H1 (cell line): ENCODE measurements around the gene STAG1. TPM values are rescaled to one million over a fixed set of nuclear protein-coding genes. Genes with fewer than 3 reads are reported as not detected.

Source experiments
- CTCF ChIA-PET: fragments of 300-600 bp; sonication (Branson Sonifier 250); formaldehyde crosslinking; loops from one replicate; lab custom pipeline; 2021; ENCODE audit not compliant: partially characterized antibody; lab: Charles Lee
- POLR2A ChIA-PET: fragments of 300-600 bp; sonication (Branson Sonifier 250); formaldehyde crosslinking; loops from one replicate; lab custom pipeline; 2021; ENCODE audit warnings: inconsistent platforms; ENCODE audit not compliant: partially characterized antibody; lab: Charles Lee
- DNase-seq, 2 experiments: peaks; one replicate each; pipeline versions ENCODE4 v3.0.0 to v3.0.0-alpha.2; 2010 to 2022; ENCODE audit warnings: low spot score in 2 of 2, low read depth in 1 of 2, mixed read lengths in 1 of 2
- FAIRE-seq: peaks from 2 replicates; lab custom pipeline; 2011; peaks lifted over from hg19 to GRCh38; lab: Jason Lieb, UNC
- H2AFZ ChIP-seq: 2 replicates; pipeline ENCODE4 v1.8.1; 2012; ENCODE audit warnings: low read length, inconsistent platforms
- H2AK5ac ChIP-seq: 2 replicates; pipeline ENCODE4 v1.6.1; 2013; ENCODE audit warnings: low read depth, low read length
- H2BK120ac ChIP-seq: replicated peaks from 2 replicates; pipeline ENCODE3; 2013; ENCODE audit warnings: low read depth, low read length, inconsistent platforms
- H2BK12ac ChIP-seq: 2 replicates; pipeline ENCODE4 v1.6.1; 2013; ENCODE audit warnings: low read depth, low read length
- H2BK15ac ChIP-seq: 2 replicates; pipeline ENCODE4 v1.6.1; 2013; ENCODE audit warnings: low read length
- H2BK20ac ChIP-seq: 2 replicates; pipeline ENCODE4 v1.6.1; 2013; ENCODE audit warnings: low read length
- H2BK5ac ChIP-seq: 2 replicates; pipeline ENCODE4 v1.6.1; 2013; ENCODE audit warnings: low read depth, low read length
- H3K14ac ChIP-seq: 2 replicates; pipeline ENCODE4 v1.6.1; 2013; ENCODE audit warnings: inconsistent platforms; ENCODE audit not compliant: insufficient read length
- H3K18ac ChIP-seq: 2 replicates; pipeline ENCODE4 v1.6.1; 2013; ENCODE audit warnings: low read length; ENCODE audit errors: extremely low read depth
- H3K23ac ChIP-seq: 2 replicates; pipeline ENCODE4 v1.6.1; 2013; ENCODE audit warnings: inconsistent platforms; ENCODE audit not compliant: insufficient read length
- H3K23me2 ChIP-seq: 2 replicates; pipeline ENCODE4 v1.6.1; 2013; ENCODE audit warnings: low read depth, low read length
- H3K27ac ChIP-seq: 2 replicates; pipeline ENCODE4 v1.6.1; 2011; ENCODE audit warnings: low read depth, low read length, inconsistent platforms
- H3K27me3 ChIP-seq, 4 experiments: replicated peaks in 1 of 4; 1 replicate in 1 of 4; 2 replicates in 3 of 4; pipeline versions ENCODE4 v1.6.1 to v1.8.1; 2011 to 2013; ENCODE audit warnings: low read length in 3 of 4, mild to moderate bottlenecking in 3 of 4, inconsistent platforms in 2 of 4, mixed read lengths in 2 of 4, moderate library complexity in 1 of 4; ENCODE audit not compliant: control insufficient read depth in 3 of 4, insufficient read depth in 3 of 4; ENCODE audit errors: extremely low read depth in 1 of 4
- H3K36me3 ChIP-seq, 4 experiments: 2 replicates each; pipeline versions ENCODE4 v1.6.1 to v1.8.1; 2011 to 2013; ENCODE audit warnings: mild to moderate bottlenecking in 4 of 4, low read length in 3 of 4, moderate library complexity in 2 of 4, control low read depth in 1 of 4, inconsistent platforms in 1 of 4; ENCODE audit not compliant: insufficient read depth in 4 of 4, control insufficient read depth in 2 of 4
- H3K4ac ChIP-seq: replicated peaks from 2 replicates; pipeline ENCODE3; 2013; ENCODE audit warnings: low read length, low read depth, mixed read lengths, inconsistent platforms; ENCODE audit not compliant: insufficient read length
- H3K4me1 ChIP-seq, 4 experiments: replicated peaks in 1 of 4; 1 replicate in 1 of 4; 2 replicates in 3 of 4; pipeline versions ENCODE4 v1.6.1 to v1.8.1; 2011 to 2013; ENCODE audit warnings: low read length in 3 of 4, inconsistent platforms in 2 of 4, mixed read lengths in 1 of 4; ENCODE audit not compliant: insufficient read depth in 4 of 4, control insufficient read depth in 3 of 4
- H3K4me2 ChIP-seq, 2 experiments: 2 replicates each; pipeline versions ENCODE4 v1.6.1 to v1.8.1; 2011 to 2013; ENCODE audit warnings: low read depth in 2 of 2, low read length in 2 of 2, control low read depth in 1 of 2, inconsistent platforms in 1 of 2, mild to moderate bottlenecking in 1 of 2; ENCODE audit not compliant: insufficient read depth in 1 of 2
- H3K4me3 ChIP-seq, 4 experiments: fragments of 200-600, 300-600 bp in 1 of 4; sonication (generic), shearing (Covaris generic), sonication (Bioruptor Twin) in 1 of 4; 2 replicates each; pipeline versions ENCODE4 v1.5.1 to v1.8.1; 2011 to 2016; ENCODE audit warnings: low read length in 4 of 4, low read depth in 3 of 4, control low read depth in 2 of 4, inconsistent platforms in 2 of 4, mild to moderate bottlenecking in 2 of 4, mixed read lengths in 1 of 4, moderate library complexity in 1 of 4; ENCODE audit not compliant: insufficient read depth in 2 of 4; ENCODE audit errors: extremely low read depth in 1 of 4
- H3K56ac ChIP-seq: replicated peaks from 2 replicates; pipeline ENCODE3; 2013; ENCODE audit warnings: low read depth, mild to moderate bottlenecking, mixed read lengths, low read length, inconsistent platforms; ENCODE audit not compliant: insufficient read length
- H3K79me1 ChIP-seq: 2 replicates; pipeline ENCODE4 v1.6.1; 2013; ENCODE audit warnings: low read depth, low read length, control low read depth
- H3K79me2 ChIP-seq, 2 experiments: 2 replicates each; pipeline versions ENCODE4 v1.6.1 to v1.8.1; 2012 to 2013; ENCODE audit warnings: low read length in 2 of 2, mild to moderate bottlenecking in 2 of 2, inconsistent platforms in 1 of 2; ENCODE audit not compliant: insufficient read depth in 2 of 2, control insufficient read depth in 1 of 2
- H3K9ac ChIP-seq, 4 experiments: replicated peaks in 1 of 4; 1 replicate in 1 of 4; 2 replicates in 3 of 4; pipeline versions ENCODE4 v1.6.1 to v1.8.1; 2011 to 2013; ENCODE audit warnings: low read depth in 3 of 4, low read length in 3 of 4, control low read depth in 2 of 4, mild to moderate bottlenecking in 2 of 4, moderate library complexity in 2 of 4, inconsistent platforms in 1 of 4; ENCODE audit errors: extremely low read depth in 1 of 4
- H3K9me3 ChIP-seq, 2 experiments: 2 replicates each; pipeline versions ENCODE4 v1.6.1 to v1.8.1; 2012 to 2013; ENCODE audit warnings: mild to moderate bottlenecking in 2 of 2, moderate library complexity in 2 of 2, control low read depth in 1 of 2, inconsistent platforms in 1 of 2, low read depth in 1 of 2, low read length in 1 of 2, mixed read lengths in 1 of 2; ENCODE audit not compliant: insufficient read depth in 2 of 2
- H4K20me1 ChIP-seq, 2 experiments: replicated peaks in 1 of 2; 2 replicates each; pipeline versions ENCODE3 to v1.8.1; 2011 to 2013; ENCODE audit warnings: inconsistent platforms in 2 of 2, low read length in 2 of 2, mild to moderate bottlenecking in 1 of 2; ENCODE audit not compliant: insufficient read depth in 2 of 2, control insufficient read depth in 1 of 2
- H4K5ac ChIP-seq: 2 replicates; pipeline ENCODE4 v1.6.1; 2013; ENCODE audit warnings: low read length, low read depth, mixed read lengths, inconsistent platforms; ENCODE audit not compliant: insufficient read length
- H4K8ac ChIP-seq: 2 replicates; pipeline ENCODE4 v1.8.0; 2013; ENCODE audit warnings: mild to moderate bottlenecking, moderate library complexity, low read length, inconsistent platforms; ENCODE audit not compliant: insufficient read depth; ENCODE audit errors: extremely low read depth
- H4K91ac ChIP-seq: replicated peaks from 2 replicates; pipeline ENCODE3; 2013; ENCODE audit warnings: low read length, mixed read lengths, inconsistent platforms; ENCODE audit not compliant: insufficient read length
- JUN ChIP-seq: IDR thresholded peaks from 2 replicates; pipeline ENCODE4 v1.6.1; 2011; ENCODE audit warnings: low read depth, mild to moderate bottlenecking, improper control_type of control experiment, low read length
- JUND ChIP-seq: IDR thresholded peaks from 2 replicates; pipeline ENCODE4 v1.6.1; 2011; ENCODE audit warnings: mild to moderate bottlenecking, improper control_type of control experiment, low read length
- KDM5A ChIP-seq: fragments of 200-600 bp; IDR thresholded peaks from 2 replicates; pipeline ENCODE4 v1.7.1; 2012; ENCODE audit warnings: mild to moderate bottlenecking, low read length, inconsistent platforms, mixed read lengths
- POLR2AphosphoS5 ChIP-seq: IDR thresholded peaks from 2 replicates; pipeline ENCODE4 v1.6.1; 2011; ENCODE audit warnings: low read depth, low read length
- SP2 ChIP-seq: IDR thresholded peaks from 2 replicates; pipeline ENCODE4 v1.6.1; 2012; ENCODE audit warnings: mild to moderate bottlenecking, low read length, inconsistent platforms
- TBP ChIP-seq: IDR thresholded peaks from 2 replicates; pipeline ENCODE4 v1.6.1; 2011; ENCODE audit warnings: low read depth, low read length, improper control_type of control experiment
- TEAD4 ChIP-seq: IDR thresholded peaks from 2 replicates; pipeline ENCODE4 v1.6.1; 2012; ENCODE audit warnings: low read depth, low read length, inconsistent platforms, mixed read lengths
- WGBS, 2 experiments: shearing (Covaris generic) in 1 of 2; methylation state at CpG; one replicate each; pipeline versions ENCODE4 v1.1.6 to v1.1.7; 2013 to 2015; ENCODE audit warnings: low lambda C conversion rate in 2 of 2, mixed read lengths in 2 of 2, inconsistent platforms in 1 of 2, low coverage in 1 of 2, missing lambda C conversion rate in 1 of 2; ENCODE audit not compliant: insufficient replicate concordance in 2 of 2, insufficient coverage in 1 of 2, insufficient read length in 1 of 2; ENCODE audit errors: extremely low coverage in 1 of 2, missing lambda C conversion rate in 1 of 2; 5-methylcytosine and 5-hydroxymethylcytosine counted together
- polyA plus RNA-seq, 7 experiments: library from polyadenylated mRNA; depleted of rRNA in 3 of 7; stranded (reverse) in 5 of 7; unstranded in 2 of 7; fragments of >200 nt in 5 of 7; fragments of 200-250 nt in 2 of 7; gene quantifications; 1 replicate in 5 of 7; 2 replicates in 1 of 7; 4 replicates in 1 of 7; pipeline versions ENCODE4 v1.2.1 to v1.2.3, GENCODE V29; 2011 to 2013; ENCODE audit warnings: missing spikeins in 2 of 7, mixed read lengths in 2 of 7
- total RNA-seq: library from RNA; stranded (reverse); fragmentation: NEBNext Ultra II Directional; extraction: Animal tissue kit (Norgen Biotek cat#: 25700); gene quantifications from 2 replicates; pipeline ENCODE4 v1.2.1, GENCODE V29; 2021
- TF ChIP-seq, protein P1 (sequence below): IDR thresholded peaks from 2 replicates; pipeline ENCODE4 v1.6.1; 2011; ENCODE audit warnings: low read length, improper control_type of control experiment
- TF ChIP-seq, protein P2 (sequence below): IDR thresholded peaks from 2 replicates; pipeline ENCODE4 v1.6.1; 2012; ENCODE audit warnings: low read length, inconsistent platforms

STAG1 gene
- total and polyA plus RNA-seq, 2 of the 8 experiments (the other 6 are each of a cell fraction or from before 2014, with no cell fraction given) = 4.6 to 23.4 TPM

DNA sequence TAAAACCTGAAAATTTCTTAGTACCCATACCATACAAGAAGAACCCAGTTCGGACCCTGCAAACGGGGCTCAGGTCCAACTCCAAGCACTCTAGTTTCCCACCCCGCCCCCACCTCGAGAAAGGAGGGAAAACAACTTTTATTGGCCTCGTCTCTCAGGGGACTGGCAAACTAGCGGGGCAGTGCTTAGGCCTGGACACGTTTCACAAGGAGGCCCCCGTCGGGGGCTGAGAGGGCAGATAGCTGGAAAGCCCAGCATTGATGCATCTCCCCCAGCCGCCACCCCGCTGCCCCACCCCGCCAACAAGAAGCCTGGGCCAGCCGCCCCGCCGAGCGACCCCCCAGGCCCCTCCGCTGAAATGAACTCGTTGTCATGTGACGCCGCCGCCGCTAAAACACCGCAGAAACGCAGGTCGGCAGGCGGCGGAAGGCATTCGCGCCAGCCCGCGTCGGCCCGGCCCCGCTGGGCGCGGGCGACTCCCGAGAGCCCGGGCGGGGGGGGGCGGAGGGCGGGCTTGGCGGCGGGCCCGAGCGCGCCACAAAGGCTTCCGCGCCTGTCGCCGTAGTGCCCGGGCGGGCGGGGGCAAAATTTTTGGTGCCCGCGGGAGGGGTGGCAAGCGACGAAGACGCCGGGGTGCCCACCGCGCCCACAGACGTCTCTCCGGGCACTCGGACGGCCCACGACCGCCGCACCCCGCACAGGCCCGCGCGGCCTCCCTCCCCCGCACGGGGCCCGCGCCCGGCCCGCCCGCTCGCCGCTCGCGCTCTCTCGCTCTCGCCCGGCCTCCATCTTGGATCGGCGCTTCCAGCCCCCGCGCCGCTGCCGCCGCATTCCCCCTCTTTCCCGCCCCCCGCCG is 634 bp downstream of the STAG1 start:
- peak overlapping the region; percentile 68; the same call in 1 of the 2 replicates for H3K18ac ChIP-seq
- H3K79me2 ChIP-seq = peaks cover 13 to 46% of the 10 kb centered on the region in 2 experiments
- H2BK15ac ChIP-seq = no peak overlapping the region
- H3K56ac ChIP-seq = peak overlapping the region; percentile 77
- CTCF ChIA-PET = interaction anchor here (0.6 to 1.9 kb wide), 37 partner anchors 9 to 446 kb away, joined by 3 to 22 read pairs (median 4); partner anchors contain the start of gene NCK1
- H3K27ac ChIP-seq = peak overlapping the region; percentile 96
- peak overlapping the region; percentile 70 to 95 (median 92) for H3K9ac ChIP-seq
- no peaks in the 10 kb centered on the region for H3K9me3 ChIP-seq
- no peaks in the 10 kb centered on the region for H3K27me3 ChIP-seq
- peak in 1 of 2 experiments; percentile 75 for DNase-seq
- no peak overlapping the region for H3K23ac ChIP-seq
- H3K79me1 ChIP-seq = no peaks in the 10 kb centered on the region
- H2BK12ac ChIP-seq = peak overlapping the region; percentile 65; the same call in 1 of the 2 replicates
- H3K23me2 ChIP-seq = peaks cover 8% of the 10 kb centered on the region
- no peak overlapping the region for H4K91ac ChIP-seq
- H4K20me1 ChIP-seq = no peaks in the 10 kb centered on the region
- H4K8ac ChIP-seq = peak overlapping the region; percentile 97
- peak overlapping the region; percentile 75 for H4K5ac ChIP-seq
- peaks cover 3 to 16% (median 7%) of the 10 kb centered on the region in 4 experiments; a peak in 5 of 7 replicates for H3K4me1 ChIP-seq
- H3K14ac ChIP-seq = no peak overlapping the region
- 0% methylated on average over 31 of the region's 97 CpGs; no CpG with 5 or more reads in 1 of the 2 experiments for WGBS, 2 experiments
- H3K36me3 ChIP-seq = no peaks in the 10 kb centered on the region
- H2AK5ac ChIP-seq = no peak overlapping the region
- H2BK20ac ChIP-seq = no peak overlapping the region
- no peak overlapping the region for H2AFZ ChIP-seq
- no peak overlapping the region for H2BK120ac ChIP-seq
- H3K4me3 ChIP-seq = peak overlapping the region; percentile 62 to 90 (median 71)
- no peak for FAIRE-seq
- peak overlapping the region; percentile 63; the same call in 1 of the 2 replicates for H2BK5ac ChIP-seq
- POLR2A ChIA-PET = interaction anchor here (0.8 to 2.1 kb wide), 27 partner anchors 10 to 562 kb away, joined by 3 to 39 read pairs (median 5); partner anchors contain the start of genes IL20RB, MSL2 and NCK1
- peak overlapping the region; percentile 78 to 82 for H3K4me2 ChIP-seq
- H3K4ac ChIP-seq = no peak overlapping the region
- TF ChIP-seq, protein P1, sequence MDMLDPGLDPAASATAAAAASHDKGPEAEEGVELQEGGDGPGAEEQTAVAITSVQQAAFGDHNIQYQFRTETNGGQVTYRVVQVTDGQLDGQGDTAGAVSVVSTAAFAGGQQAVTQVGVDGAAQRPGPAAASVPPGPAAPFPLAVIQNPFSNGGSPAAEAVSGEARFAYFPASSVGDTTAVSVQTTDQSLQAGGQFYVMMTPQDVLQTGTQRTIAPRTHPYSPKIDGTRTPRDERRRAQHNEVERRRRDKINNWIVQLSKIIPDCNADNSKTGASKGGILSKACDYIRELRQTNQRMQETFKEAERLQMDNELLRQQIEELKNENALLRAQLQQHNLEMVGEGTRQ = peak; percentile 61
- TF ChIP-seq SP2 (no peak), KDM5A (no peak), JUND (no peak), TEAD4 (no peak), TBP (peak; percentile 54; the same call in 1 of the 2 replicates), POLR2AphosphoS5 (peak; percentile 80), JUN (no peak)
- TF ChIP-seq, protein P2, sequence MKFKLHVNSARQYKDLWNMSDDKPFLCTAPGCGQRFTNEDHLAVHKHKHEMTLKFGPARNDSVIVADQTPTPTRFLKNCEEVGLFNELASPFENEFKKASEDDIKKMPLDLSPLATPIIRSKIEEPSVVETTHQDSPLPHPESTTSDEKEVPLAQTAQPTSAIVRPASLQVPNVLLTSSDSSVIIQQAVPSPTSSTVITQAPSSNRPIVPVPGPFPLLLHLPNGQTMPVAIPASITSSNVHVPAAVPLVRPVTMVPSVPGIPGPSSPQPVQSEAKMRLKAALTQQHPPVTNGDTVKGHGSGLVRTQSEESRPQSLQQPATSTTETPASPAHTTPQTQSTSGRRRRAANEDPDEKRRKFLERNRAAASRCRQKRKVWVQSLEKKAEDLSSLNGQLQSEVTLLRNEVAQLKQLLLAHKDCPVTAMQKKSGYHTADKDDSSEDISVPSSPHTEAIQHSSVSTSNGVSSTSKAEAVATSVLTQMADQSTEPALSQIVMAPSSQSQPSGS = no peak
